Stimulated activated CD4-positive, alpha-beta T cell treated with anti-CD3 and anti-CD28 coated beads, Interleukin-4, amount 100 ng/mL, for 1 hour (primary cell): ENCODE results near the gene ATP11A.
"Not testable (repeated sequence)": the region's sequence is repeated elsewhere in the genome, so short reads cannot be mapped to it uniquely, and the experiment has no call there.

Experiments
- DNase-seq: peaks from one replicate; pipeline ENCODE4 v3.0.0-alpha.2; 2020

Gene ATP11A

DNA sequence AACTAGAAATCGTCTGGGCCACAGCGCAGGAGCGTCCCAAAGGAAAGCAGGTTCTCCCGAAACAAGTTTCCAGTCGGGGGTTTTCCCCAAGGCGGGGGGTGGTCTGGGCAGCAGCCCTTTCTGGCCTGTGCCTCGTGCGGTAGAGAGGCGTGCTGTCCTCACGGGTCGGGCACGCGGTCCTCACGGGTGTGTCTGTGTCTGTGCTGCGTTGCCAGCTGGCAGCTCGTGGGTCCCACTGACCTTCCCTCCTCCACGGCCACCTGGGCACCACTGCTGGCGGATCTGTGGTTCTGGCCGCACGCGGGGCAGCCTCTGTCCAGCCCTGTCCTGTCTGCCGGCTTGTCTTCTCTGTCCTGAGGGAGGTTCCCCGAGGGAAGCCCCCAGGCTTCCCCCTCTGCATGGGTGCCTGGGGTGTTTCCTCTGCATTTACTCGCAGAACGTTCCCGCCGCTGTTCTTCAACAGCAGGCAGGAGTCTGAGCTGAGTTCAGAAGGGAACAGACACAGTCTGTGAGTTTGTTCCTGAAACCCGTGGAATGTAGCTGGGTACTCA is 181.0 kb downstream of the ATP11A start:
- no peak for DNase-seq

DNA sequence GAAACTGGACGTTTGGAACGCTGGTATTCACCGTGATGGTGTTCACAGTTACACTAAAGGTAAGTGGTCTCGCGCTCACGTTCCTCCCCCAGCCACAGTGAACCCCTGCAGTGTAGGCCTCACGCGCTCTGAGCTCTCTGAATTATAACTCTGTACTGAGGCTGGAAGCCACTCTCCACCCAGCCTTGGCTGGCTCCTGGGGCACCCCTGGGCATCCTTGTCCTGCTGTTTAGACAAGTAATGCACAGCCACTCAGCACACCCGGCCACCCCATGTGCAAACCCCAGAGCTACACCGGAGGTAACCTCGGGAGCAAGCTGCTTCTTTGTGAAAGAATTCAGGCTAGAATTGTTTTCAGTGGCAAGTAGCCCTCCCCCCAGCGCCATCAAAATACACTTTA is 181.9 kb downstream of the ATP11A start:
- no peak for DNase-seq

DNA sequence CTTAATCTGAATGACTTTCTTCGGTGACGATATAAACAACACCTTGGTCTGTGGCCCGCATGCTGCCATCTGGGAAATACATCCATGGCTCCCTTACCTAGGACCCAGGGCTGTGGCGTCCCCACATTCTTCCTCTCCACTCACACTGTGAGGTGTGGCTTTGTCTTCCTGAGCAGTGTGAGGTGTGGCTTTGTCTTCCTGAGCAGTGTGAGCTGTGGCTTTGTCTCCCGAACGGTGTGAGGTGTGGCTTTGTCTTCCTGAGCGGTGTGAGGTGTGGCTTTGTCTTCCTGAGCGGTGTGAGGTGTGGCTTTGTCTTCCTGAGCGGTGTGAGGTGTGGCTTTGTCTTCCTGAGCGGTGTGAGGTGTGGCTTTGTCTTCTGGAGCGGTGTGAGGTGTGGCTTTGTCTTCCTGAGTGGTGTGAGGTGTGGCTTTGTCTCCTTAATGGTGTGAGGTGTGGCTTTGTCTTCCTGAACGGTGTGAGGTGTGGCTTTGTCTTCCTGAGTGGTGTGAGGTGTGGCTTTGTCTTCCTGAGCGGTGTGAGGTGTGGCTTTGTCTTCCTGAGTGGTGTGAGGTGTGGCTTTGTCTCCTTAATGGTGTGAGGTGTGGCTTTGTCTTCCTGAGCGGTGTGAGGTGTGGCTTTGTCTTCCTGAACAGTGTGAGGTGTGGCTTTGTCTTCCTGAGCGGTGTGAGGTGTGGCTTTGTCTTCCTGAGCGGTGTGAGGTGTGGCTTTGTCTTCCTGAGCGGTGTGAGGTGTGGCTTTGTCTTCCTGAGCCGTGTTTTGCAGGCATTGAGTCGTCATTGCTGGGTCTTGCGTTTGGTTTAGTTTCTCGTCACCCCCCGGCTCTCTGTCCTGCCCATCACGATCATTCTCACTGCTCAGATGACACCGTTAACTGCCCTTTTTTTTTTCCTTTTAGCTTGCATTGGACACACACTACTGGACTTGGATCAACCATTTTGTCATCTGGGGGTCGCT is 183.1 kb downstream of the ATP11A start:
- not testable (repeated sequence) for DNase-seq

DNA sequence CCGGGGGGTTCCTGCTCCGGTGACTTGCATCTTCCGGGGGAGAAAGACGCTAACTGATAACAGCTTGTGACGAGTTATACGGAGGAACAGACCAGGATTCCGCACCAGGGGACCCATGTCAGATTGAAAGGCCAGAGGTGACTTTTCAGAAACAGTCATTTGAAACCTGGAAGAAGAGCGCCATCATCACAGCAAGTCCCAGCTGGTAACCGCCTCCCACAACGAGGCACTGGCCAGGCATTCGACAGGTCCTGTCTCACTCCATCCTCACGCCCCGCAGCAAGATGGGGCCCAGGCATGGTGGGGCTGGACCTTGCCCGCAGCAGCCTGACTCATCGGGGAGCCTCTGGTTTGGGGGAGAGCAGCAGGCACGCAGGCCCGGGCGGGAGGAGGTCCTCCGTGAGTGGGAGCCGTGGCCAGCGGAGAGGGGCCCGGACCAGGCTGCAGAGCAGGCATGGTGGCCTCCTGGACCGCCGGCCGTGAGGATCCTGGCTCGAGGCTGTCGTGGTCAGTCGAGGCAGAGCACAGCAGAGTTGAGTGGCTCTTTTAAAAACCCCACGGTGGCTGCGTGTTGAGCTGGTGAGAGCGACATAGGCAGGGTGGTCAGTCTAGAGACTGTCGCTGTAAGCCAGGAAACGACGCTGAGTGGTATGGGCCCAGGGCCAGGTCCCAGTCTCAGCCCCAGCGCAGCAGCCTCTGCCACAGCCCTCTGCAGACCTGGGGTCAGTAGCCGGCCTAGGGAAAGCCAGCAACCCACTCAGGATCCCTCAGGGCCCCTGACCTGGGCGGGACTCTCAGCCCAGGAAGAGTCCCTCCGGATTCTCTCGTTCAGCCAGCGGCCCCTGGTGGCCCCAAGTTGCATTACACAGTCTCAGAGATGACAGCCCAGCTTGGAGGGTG is 184.3 kb downstream of the ATP11A start:
- peak; percentile 63 for DNase-seq

GRCh38 chr13:112874751-112875300 is 185.0 kb downstream of the ATP11A start:
- DNase-seq, result no peak

- no peak for DNase-seq
Measured at GRCh38 chr13:112875627-112876026, 185.8 kb downstream of the ATP11A start.

DNA sequence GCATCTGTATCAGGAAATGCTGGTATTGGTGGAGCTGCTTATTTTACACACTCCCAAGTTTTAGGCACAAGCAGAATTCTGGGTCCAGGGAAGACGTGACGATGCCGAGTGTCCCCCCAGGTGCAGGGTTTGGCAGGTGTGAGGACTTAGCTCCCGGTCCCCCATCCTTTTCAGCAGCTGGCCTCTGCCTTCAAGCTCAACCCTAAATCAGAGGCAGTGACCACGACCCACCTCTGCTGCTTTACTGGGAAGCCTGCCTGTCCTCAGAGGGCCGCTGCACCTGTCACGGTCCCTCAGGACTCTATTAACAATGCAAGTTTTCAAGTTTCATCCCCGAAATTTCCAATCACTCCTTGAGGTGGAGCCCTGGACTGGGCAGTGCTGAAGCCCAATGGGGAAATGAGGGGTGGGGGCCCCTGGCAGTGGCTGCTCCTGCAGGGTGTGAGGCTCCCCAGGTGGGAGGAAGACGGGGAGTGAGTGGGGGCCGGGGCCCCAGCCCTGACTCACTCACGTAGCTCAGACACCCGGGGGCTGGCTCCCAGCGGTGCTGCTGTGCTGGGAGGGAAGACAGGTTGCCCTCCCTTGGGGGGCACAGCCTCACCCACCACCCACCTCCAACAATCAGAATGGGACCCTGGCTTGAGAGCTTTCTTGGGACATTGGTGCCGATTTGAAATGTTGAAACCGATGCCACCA is 186.6 kb downstream of the ATP11A start:
- no peak for DNase-seq

GRCh38 chr13:112877066-112877465 is 187.2 kb downstream of the ATP11A start:
- DNase-seq, result no peak

GRCh38 chr13:112877539-112877938 is 187.7 kb downstream of the ATP11A start:
- no peak for DNase-seq

DNA sequence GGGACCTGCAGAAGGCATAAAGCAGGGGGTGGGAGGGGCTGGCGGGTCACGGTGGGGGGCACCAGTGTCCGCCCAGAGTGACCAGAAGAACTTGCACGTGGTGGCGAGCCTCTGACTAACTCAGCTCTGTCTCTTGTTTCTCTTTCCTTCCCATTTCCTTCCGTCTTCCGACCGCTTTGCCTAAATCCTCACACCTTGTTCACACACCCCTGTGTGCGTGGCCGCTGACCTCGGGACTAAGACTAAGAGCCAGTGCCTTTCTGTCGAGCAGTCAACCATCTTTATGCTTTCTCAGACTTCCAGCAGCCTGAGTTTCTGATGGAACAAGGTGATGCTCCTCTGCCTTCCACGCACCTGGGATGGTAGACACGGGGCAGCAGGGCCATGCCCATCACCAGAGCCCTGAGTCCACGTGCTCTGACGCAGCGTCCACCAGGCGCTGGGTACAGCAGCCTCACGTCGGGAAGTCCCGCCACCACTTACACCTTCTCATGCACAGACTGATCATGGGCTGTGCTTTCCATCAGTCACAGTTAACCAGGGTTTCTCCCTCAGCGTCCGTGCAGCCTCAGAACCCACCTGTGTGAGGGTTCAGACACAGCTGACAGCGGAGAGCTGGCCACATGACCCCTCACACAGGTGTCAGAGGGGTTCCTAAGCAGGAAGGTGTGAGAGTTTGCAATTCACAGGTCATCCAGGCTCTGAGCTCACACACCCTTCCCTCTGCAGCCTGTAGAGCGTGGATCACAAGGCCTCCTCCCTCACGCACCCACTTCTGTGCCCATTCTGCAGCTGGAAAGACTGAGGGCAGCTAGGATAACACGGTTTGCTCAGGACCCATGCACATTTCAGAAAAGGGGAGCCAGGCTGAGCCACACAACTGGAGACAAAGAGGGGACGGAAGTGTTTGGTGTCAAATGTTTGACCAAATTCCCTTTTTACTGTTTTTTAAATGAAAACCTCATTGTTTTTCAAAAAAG is 188.4 kb downstream of the ATP11A start:
- DNase-seq, result no peak

GRCh38 chr13:112879283-112879833 is 189.5 kb downstream of the ATP11A start:
- DNase-seq, result no peak

DNA sequence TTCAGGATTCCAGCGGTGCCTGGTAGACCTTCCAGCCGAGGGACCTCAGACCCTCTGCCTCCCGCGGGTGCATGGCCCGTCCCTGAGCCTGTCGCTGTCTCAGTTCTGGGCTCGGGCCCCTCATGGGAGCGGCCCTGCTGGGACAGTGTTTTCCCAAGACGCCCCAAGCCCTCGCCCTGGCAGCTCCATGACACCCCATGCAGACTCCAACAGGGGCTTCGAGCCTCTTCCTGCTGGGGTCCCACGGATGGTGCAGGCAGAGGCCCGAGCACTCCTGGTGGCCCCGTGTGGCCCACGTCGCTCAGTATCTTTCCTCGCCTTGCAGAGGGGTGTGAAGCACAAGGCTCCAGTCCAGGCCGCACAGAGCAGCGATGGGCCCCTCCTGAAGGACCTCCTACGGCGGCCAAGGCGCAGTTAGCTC is 190.4 kb downstream of the ATP11A start:
- DNase-seq, result no peak

DNA sequence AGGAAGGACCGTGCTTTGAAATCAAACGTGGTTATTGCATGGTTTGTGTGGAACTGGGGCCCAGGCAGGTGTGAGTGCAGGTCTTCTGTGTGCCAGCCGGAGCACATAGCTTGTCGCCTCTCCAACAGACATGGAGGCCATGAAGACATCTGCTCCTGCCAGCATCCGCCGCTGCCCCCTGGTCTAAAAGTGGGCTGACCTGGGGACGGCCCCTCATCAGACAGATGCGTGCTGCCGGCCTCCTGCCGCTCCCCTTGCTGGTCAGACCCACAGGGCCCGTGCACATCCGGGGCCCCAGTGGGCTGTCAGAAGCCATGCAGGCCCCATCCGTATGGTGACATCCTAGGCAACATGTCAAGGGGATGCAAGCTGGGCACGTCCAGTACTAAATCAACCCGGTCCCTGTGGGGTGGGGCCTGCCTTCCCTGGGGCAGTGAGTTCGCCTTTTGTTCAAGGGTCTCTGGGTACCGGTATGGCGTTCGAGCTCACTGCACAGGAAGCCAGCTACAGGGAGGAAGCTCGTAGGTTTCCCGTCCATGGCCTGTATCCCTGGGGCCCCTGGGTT is 191.2 kb downstream of the ATP11A start:
- no peak for DNase-seq

DNA sequence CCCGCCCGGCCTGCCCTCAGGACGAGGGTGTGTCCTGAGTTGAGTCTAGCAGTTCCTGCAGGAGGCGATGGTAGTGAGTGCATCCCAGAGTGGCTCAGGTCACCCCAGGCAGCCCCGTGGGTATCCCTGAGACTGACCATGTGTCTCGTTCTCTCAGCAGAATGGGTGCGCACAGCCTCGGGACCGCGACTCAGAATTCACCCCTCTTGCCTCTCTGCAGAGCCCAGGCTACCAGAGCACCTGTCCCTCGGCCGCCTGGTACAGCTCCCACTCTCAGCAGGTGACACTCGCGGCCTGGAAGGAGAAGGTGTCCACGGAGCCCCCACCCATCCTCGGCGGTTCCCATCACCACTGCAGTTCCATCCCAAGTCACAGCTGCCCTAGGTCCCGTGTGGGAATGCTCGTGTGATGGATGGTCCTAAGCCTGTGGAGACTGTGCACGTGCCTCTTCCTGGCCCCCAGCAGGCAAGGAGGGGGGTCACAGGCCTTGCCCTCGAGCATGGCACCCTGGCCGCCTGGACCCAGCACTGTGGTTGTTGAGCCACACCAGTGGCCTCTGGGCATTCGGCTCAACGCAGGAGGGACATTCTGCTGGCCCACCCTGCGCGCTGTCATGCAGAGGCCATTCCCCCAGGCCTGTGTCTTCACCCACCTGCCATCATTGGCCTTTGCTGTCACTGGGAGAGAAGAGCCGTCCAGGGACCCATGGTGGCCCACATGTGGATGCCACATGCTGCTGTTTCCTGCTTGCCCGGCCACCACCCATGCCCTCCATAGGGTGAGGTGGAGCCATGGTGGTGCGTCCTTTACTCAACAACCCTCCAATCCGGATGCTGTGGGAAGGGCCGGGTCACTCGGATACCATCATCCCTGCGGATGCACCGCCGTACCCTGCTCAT is 192.1 kb downstream of the ATP11A start:
- no peak for DNase-seq

- DNase-seq, result no peak
Measured at GRCh38 chr13:112882555-112883024, 192.8 kb downstream of the ATP11A start.

- DNase-seq, result no peak
Measured at GRCh38 chr13:112883241-112883945, 193.6 kb downstream of the ATP11A start.

GRCh38 chr13:112884700-112885099 is 194.9 kb downstream of the ATP11A start:
- not testable (repeated sequence) for DNase-seq

GRCh38 chr13:112885242-112885781 is 195.5 kb downstream of the ATP11A start:
- no peak for DNase-seq
